HepG2 (cell line): ENCODE measurements around the gene SPAG7. TPM values are rescaled to one million over a fixed set of nuclear protein-coding genes. Genes with fewer than 3 reads are reported as not detected.

Experiments used
- ARHGAP35 ChIP-seq: sonication (generic); formaldehyde crosslinking; IDR thresholded peaks from 2 replicates; pipeline ENCODE4 v1.9.0; 2022; ENCODE audit warnings: mild to moderate bottlenecking, inconsistent platforms, moderate library complexity, missing genetic modification reagents, borderline replicate concordance
- BHLHE40 ChIP-seq: IDR thresholded peaks from 2 replicates; pipeline ENCODE4 v1.6.1; 2011; ENCODE audit warnings: low read length, improper control_type of control experiment
- BORCS8-MEF2B ChIP-seq: sonication (generic); formaldehyde crosslinking; IDR thresholded peaks from 2 replicates; pipeline ENCODE4 v1.8.0; 2022; ENCODE audit warnings: mild to moderate bottlenecking, missing genetic modification reagents
- DMAP1 ChIP-seq: IDR thresholded peaks from 2 replicates; pipeline ENCODE4 v1.6.1; 2016
- FLYWCH1 ChIP-seq: sonication (generic); formaldehyde crosslinking; IDR thresholded peaks from 2 replicates; pipeline ENCODE4 v1.8.1; 2023; ENCODE audit warnings: mild to moderate bottlenecking, missing genetic modification reagents
- GABPA ChIP-seq, 2 experiments: IDR thresholded peaks; 2 replicates each; pipeline ENCODE4 v1.6.1; 2011 to 2016; ENCODE audit warnings: low read depth in 2 of 2, low read length in 1 of 2, missing biosample characterization in 1 of 2, missing genetic modification characterization in 1 of 2
- HBP1 ChIP-seq: IDR thresholded peaks from 2 replicates; pipeline ENCODE4 v1.6.1; 2016; ENCODE audit warnings: low read depth, control low read depth
- MAX ChIP-seq: IDR thresholded peaks from 2 replicates; pipeline ENCODE4 v1.6.1; 2012; ENCODE audit warnings: inconsistent platforms
- MED13 ChIP-seq: sonication (generic); formaldehyde crosslinking; IDR thresholded peaks from 2 replicates; pipeline ENCODE4 v1.5.0; 2020; ENCODE audit warnings: missing genetic modification reagents
- MTERF4 ChIP-seq: sonication (generic); formaldehyde crosslinking; IDR thresholded peaks from 2 replicates; pipeline ENCODE4 v1.8.0; 2023; ENCODE audit warnings: mild to moderate bottlenecking, missing genetic modification reagents
- MXI1 ChIP-seq: IDR thresholded peaks from 3 replicates; pipeline ENCODE4 v1.6.1; 2012; ENCODE audit warnings: low read depth, low read length, inconsistent platforms, borderline replicate concordance
- NR2F2 ChIP-seq: IDR thresholded peaks from 2 replicates; pipeline ENCODE4 v1.6.1; 2012; ENCODE audit warnings: low read depth, inconsistent platforms, borderline replicate concordance
- PHF20 ChIP-seq: sonication (generic); formaldehyde crosslinking; IDR thresholded peaks from 2 replicates; pipeline ENCODE4 v1.5.0; 2020; ENCODE audit warnings: mild to moderate bottlenecking, missing genetic modification reagents
- PLSCR1 ChIP-seq: sonication (generic); formaldehyde crosslinking; IDR thresholded peaks from 2 replicates; pipeline ENCODE4 v1.5.0; 2020; ENCODE audit warnings: missing genetic modification reagents, mild to moderate bottlenecking, borderline replicate concordance
- TCF7 ChIP-seq: sonication (generic); IDR thresholded peaks from 2 replicates; pipeline ENCODE4 v1.6.1; 2016; ENCODE audit warnings: antibody characterized with exemption, low read depth
- TGIF2 ChIP-seq: IDR thresholded peaks from 2 replicates; pipeline ENCODE4 v1.6.1; 2016; ENCODE audit warnings: control low read depth, missing compliant biosample characterization
- TRIM24 ChIP-seq: sonication (generic); formaldehyde crosslinking; IDR thresholded peaks from 2 replicates; pipeline ENCODE4 v1.8.0; 2022; ENCODE audit warnings: mild to moderate bottlenecking, missing genetic modification reagents
- XBP1 ChIP-seq: sonication (generic); formaldehyde crosslinking; IDR thresholded peaks from 2 replicates; pipeline ENCODE4 v1.5.0; 2020; ENCODE audit warnings: missing genetic modification reagents
- ZBTB25 ChIP-seq: IDR thresholded peaks from 2 replicates; pipeline ENCODE4 v1.6.1; 2018; ENCODE audit warnings: missing genetic modification reagents
- ZIK1 ChIP-seq: sonication (generic); formaldehyde crosslinking; IDR thresholded peaks from 2 replicates; pipeline ENCODE4 v1.5.0; 2020; ENCODE audit warnings: mild to moderate bottlenecking, low read depth, missing genetic modification reagents, borderline replicate concordance
- ZNF275 ChIP-seq: sonication (generic); formaldehyde crosslinking; IDR thresholded peaks from 2 replicates; pipeline ENCODE4 v1.8.0; 2022; ENCODE audit warnings: missing genetic modification reagents, mild to moderate bottlenecking, inconsistent platforms, borderline replicate concordance
- ZNF503 ChIP-seq: sonication (generic); formaldehyde crosslinking; IDR thresholded peaks from 2 replicates; pipeline ENCODE4 v1.4.0; 2020; ENCODE audit warnings: missing genetic modification reagents
- polyA plus RNA-seq, 8 experiments: library from polyadenylated mRNA; depleted of rRNA in 3 of 8; stranded (reverse) in 7 of 8; unstranded in 1 of 8; fragments of >200 nt; fragmentation: Illumina TruSeq in 4 of 8; extraction: Trizol in 4 of 8; gene quantifications; 2 replicates each; pipeline versions ENCODE4 v1.2.1 to v1.2.3, GENCODE V29; 2011 to 2016; ENCODE audit warnings: low read depth in 4 of 8, missing spikeins in 1 of 8, mixed read lengths in 1 of 8; ENCODE audit not compliant: insufficient read depth in 1 of 8
- total RNA-seq, 5 experiments: library from RNA; depleted of rRNA; stranded (reverse); fragments of >200 nt; fragmentation: Illumina TruSeq; extraction: Trizol; gene quantifications; 2 replicates each; pipeline ENCODE4 v1.2.3, GENCODE V29; 2016; ENCODE audit warnings: low read depth in 1 of 5

The SPAG7 gene
- total and polyA plus RNA-seq, 2 of the 13 experiments (the other 11 are each of a cell fraction or from before 2014, with no cell fraction given): 51.0 to 59.0 TPM

GRCh38 chr17:4948931-4949320, 18.7 kb downstream of the SPAG7 start (continued):
- TF ChIP-seq ZNF503: peak; percentile 8; the same call in 1 of the 2 replicates
- TF ChIP-seq ZIK1 (CRISPR knock-in tag): no peak
- TF ChIP-seq PLSCR1 (CRISPR knock-in tag): 0 out of 2 replicates have a peak, but pooled peaks have one; percentile 62
- peak; percentile 53; the same call in 1 of the 2 replicates for TF ChIP-seq HBP1 (CRISPR knock-in tag)
- TF ChIP-seq GABPA (IDR thresholded peaks at IDR 0.05; ENCODE audit: low read depth, low read length): peak; percentile 41
- TF ChIP-seq GABPA (CRISPR knock-in tag; IDR thresholded peaks at IDR 0.05; ENCODE audit: low read depth): peak; percentile 52; the same call in 1 of the 2 replicates
- TF ChIP-seq BHLHE40: 0 out of 2 replicates have a peak, but pooled peaks have one; percentile 16
- TF ChIP-seq XBP1 (CRISPR knock-in tag): no peak
- TF ChIP-seq FLYWCH1: no peak
- TF ChIP-seq TCF7: 0 out of 2 replicates have a peak, but pooled peaks have one; percentile 9
- peak; percentile 33; the same call in 1 of the 2 replicates for TF ChIP-seq TGIF2 (CRISPR knock-in tag)
- TF ChIP-seq BORCS8-MEF2B (CRISPR knock-in tag): no peak
- no peak for TF ChIP-seq NR2F2
- peak; percentile 8; the same call in 1 of the 2 replicates for TF ChIP-seq ZBTB25 (CRISPR knock-in tag)
- 0 out of 2 replicates have a peak, but pooled peaks have one; percentile 4 for TF ChIP-seq MED13 (CRISPR knock-in tag)
- TF ChIP-seq MTERF4 (CRISPR knock-in tag): peak; percentile 5; the same call in 1 of the 2 replicates
- TF ChIP-seq ARHGAP35 (CRISPR knock-in tag): no peak
- no peak for TF ChIP-seq TRIM24 (CRISPR knock-in tag)
- TF ChIP-seq MXI1: peak; percentile 49; the same call in 1 of the 3 replicates
- TF ChIP-seq DMAP1: no peak
- TF ChIP-seq ZNF275: no peak
- TF ChIP-seq MAX: peak; percentile 57; the same call in 1 of the 2 replicates
- no peak for TF ChIP-seq PHF20 (CRISPR knock-in tag)
